GM12878 (cell line): Measurements from ENCODE around the gene CRYBG3. TPM values are rescaled to one million over a fixed set of nuclear protein-coding genes. Genes with fewer than 3 reads are reported as not detected.

Experiments
- CHD2 ChIP-seq: IDR thresholded peaks from 2 replicates; pipeline ENCODE4 v1.6.1; 2011; ENCODE audit warnings: low read depth, low read length, improper control_type of control experiment, borderline replicate concordance
- E2F8 ChIP-seq: fragments of 450-650 bp; IDR thresholded peaks from 2 replicates; pipeline ENCODE4 v1.6.1; 2018; ENCODE audit warnings: mild to moderate bottlenecking, low read depth, moderate library complexity; ENCODE audit not compliant: partially characterized antibody
- EGR1 ChIP-seq, 2 experiments: IDR thresholded peaks; 1 replicate in 1 of 2; 2 replicates in 1 of 2; pipeline ENCODE4 v1.6.1; 2011 to 2012; ENCODE audit warnings: low read depth in 2 of 2, low read length in 2 of 2, borderline replicate concordance in 1 of 2, mild to moderate bottlenecking in 1 of 2, moderate library complexity in 1 of 2
- HDAC6 ChIP-seq: fragments of 200-600 bp; sonication (generic); IDR thresholded peaks from one replicate; pipeline ENCODE4 v1.8.0; 2017; ENCODE audit warnings: antibody characterized with exemption; ENCODE audit not compliant: unreplicated experiment
- MYB ChIP-seq: fragments of 150-350 bp; IDR thresholded peaks from 2 replicates; pipeline ENCODE4 v1.6.1; 2014; ENCODE audit warnings: mild to moderate bottlenecking, low read depth, low read length, borderline replicate concordance
- SREBF1 ChIP-seq: IDR thresholded peaks from 2 replicates; pipeline ENCODE4 v1.6.1; 2012; ENCODE audit warnings: mild to moderate bottlenecking, low read length
- ZBED1 ChIP-seq: IDR thresholded peaks from 2 replicates; pipeline ENCODE4 v1.6.1; 2016; ENCODE audit warnings: borderline replicate concordance
- ZNF24 ChIP-seq: fragments of 450-650 bp; IDR thresholded peaks from 2 replicates; pipeline ENCODE4 v1.6.1; 2017; ENCODE audit warnings: antibody characterized with exemption, mild to moderate bottlenecking
- polyA plus RNA-seq, 11 experiments: library from polyadenylated mRNA; depleted of rRNA in 4 of 11; unstranded in 6 of 11; stranded (reverse) in 5 of 11; fragments of >200 nt; fragmentation: Nextera tagmentation in 4 of 11; fragmentation: Illumina TruSeq in 1 of 11; extraction: Ambion mirVana in 4 of 11; extraction: Trizol in 1 of 11; gene quantifications; 1 replicate in 1 of 11; 2 replicates in 10 of 11; pipeline versions ENCODE4 v1.2.1 to v1.2.3, GENCODE V29; 2011 to 2016; ENCODE audit warnings: inconsistent platforms in 2 of 11, missing spikeins in 2 of 11, low read depth in 1 of 11
- total RNA-seq, 4 experiments: library from RNA; depleted of rRNA in 3 of 4; stranded (reverse); fragments of >200 nt in 3 of 4; fragmentation: Illumina TruSeq in 1 of 4; extraction: Trizol in 1 of 4; gene quantifications; 2 replicates each; pipeline versions ENCODE4 v1.2.1 to v1.2.3, GENCODE V29; 2013 to 2021
- TF ChIP-seq, protein P1 (sequence below): fragments of 450-650 bp; IDR thresholded peaks from 2 replicates; pipeline ENCODE4 v1.6.1; 2017; ENCODE audit warnings: low read depth, mild to moderate bottlenecking, moderate library complexity
- TF ChIP-seq, protein P2 (sequence below): IDR thresholded peaks from 2 replicates; pipeline ENCODE4 v1.6.1; 2012; ENCODE audit warnings: improper control_type of control experiment, low read depth, low read length; ENCODE audit not compliant: insufficient replicate concordance
- TF ChIP-seq, protein P3 (sequence below): fragments of 450-650 bp; IDR thresholded peaks from 2 replicates; pipeline ENCODE4 v1.6.1; 2017; ENCODE audit warnings: mild to moderate bottlenecking, moderate library complexity

The CRYBG3 gene
- total and polyA plus RNA-seq, 10 of the 15 experiments (the other 5 are each of a cell fraction or from before 2014, with no cell fraction given): 0.11 to 5.4 (median 1.6) TPM

DNA sequence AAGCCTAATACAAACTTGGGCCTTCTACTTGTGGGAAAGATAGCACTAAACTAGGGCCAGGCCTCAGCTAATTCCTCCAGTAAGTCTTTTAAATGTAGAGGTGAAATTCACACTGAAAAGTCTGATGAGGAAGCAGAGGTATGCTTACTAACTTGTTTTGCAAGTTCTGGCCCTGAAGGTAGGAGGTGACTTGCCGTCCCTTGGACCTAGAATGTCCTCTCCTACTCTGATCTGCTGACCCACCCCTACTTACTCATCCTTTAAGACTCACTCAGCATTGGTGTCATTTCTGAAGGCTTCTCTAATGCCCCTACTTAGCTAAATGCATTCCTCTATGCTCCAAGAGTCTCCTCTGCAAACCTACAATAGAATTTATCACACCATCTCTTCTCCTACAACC is 131.1 kb downstream of the CRYBG3 start (continued):
- TF ChIP-seq, protein P1, sequence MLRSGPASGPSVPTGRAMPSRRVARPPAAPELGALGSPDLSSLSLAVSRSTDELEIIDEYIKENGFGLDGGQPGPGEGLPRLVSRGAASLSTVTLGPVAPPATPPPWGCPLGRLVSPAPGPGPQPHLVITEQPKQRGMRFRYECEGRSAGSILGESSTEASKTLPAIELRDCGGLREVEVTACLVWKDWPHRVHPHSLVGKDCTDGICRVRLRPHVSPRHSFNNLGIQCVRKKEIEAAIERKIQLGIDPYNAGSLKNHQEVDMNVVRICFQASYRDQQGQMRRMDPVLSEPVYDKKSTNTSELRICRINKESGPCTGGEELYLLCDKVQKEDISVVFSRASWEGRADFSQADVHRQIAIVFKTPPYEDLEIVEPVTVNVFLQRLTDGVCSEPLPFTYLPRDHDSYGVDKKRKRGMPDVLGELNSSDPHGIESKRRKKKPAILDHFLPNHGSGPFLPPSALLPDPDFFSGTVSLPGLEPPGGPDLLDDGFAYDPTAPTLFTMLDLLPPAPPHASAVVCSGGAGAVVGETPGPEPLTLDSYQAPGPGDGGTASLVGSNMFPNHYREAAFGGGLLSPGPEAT: no peak
- TF ChIP-seq, protein P2, sequence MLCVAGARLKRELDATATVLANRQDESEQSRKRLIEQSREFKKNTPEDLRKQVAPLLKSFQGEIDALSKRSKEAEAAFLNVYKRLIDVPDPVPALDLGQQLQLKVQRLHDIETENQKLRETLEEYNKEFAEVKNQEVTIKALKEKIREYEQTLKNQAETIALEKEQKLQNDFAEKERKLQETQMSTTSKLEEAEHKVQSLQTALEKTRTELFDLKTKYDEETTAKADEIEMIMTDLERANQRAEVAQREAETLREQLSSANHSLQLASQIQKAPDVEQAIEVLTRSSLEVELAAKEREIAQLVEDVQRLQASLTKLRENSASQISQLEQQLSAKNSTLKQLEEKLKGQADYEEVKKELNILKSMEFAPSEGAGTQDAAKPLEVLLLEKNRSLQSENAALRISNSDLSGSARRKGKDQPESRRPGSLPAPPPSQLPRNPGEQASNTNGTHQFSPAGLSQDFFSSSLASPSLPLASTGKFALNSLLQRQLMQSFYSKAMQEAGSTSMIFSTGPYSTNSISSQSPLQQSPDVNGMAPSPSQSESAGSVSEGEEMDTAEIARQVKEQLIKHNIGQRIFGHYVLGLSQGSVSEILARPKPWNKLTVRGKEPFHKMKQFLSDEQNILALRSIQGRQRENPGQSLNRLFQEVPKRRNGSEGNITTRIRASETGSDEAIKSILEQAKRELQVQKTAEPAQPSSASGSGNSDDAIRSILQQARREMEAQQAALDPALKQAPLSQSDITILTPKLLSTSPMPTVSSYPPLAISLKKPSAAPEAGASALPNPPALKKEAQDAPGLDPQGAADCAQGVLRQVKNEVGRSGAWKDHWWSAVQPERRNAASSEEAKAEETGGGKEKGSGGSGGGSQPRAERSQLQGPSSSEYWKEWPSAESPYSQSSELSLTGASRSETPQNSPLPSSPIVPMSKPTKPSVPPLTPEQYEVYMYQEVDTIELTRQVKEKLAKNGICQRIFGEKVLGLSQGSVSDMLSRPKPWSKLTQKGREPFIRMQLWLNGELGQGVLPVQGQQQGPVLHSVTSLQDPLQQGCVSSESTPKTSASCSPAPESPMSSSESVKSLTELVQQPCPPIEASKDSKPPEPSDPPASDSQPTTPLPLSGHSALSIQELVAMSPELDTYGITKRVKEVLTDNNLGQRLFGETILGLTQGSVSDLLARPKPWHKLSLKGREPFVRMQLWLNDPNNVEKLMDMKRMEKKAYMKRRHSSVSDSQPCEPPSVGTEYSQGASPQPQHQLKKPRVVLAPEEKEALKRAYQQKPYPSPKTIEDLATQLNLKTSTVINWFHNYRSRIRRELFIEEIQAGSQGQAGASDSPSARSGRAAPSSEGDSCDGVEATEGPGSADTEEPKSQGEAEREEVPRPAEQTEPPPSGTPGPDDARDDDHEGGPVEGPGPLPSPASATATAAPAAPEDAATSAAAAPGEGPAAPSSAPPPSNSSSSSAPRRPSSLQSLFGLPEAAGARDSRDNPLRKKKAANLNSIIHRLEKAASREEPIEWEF: no peak
- no peak for TF ChIP-seq E2F8
- TF ChIP-seq, protein P3, sequence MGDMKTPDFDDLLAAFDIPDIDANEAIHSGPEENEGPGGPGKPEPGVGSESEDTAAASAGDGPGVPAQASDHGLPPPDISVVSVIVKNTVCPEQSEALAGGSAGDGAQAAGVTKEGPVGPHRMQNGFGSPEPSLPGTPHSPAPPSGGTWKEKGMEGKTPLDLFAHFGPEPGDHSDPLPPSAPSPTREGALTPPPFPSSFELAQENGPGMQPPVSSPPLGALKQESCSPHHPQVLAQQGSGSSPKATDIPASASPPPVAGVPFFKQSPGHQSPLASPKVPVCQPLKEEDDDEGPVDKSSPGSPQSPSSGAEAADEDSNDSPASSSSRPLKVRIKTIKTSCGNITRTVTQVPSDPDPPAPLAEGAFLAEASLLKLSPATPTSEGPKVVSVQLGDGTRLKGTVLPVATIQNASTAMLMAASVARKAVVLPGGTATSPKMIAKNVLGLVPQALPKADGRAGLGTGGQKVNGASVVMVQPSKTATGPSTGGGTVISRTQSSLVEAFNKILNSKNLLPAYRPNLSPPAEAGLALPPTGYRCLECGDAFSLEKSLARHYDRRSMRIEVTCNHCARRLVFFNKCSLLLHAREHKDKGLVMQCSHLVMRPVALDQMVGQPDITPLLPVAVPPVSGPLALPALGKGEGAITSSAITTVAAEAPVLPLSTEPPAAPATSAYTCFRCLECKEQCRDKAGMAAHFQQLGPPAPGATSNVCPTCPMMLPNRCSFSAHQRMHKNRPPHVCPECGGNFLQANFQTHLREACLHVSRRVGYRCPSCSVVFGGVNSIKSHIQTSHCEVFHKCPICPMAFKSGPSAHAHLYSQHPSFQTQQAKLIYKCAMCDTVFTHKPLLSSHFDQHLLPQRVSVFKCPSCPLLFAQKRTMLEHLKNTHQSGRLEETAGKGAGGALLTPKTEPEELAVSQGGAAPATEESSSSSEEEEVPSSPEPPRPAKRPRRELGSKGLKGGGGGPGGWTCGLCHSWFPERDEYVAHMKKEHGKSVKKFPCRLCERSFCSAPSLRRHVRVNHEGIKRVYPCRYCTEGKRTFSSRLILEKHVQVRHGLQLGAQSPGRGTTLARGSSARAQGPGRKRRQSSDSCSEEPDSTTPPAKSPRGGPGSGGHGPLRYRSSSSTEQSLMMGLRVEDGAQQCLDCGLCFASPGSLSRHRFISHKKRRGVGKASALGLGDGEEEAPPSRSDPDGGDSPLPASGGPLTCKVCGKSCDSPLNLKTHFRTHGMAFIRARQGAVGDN: no peak
- TF ChIP-seq CHD2: no peak
- no peak for TF ChIP-seq ZBED1
- no peak for TF ChIP-seq MYB
- no peak for TF ChIP-seq EGR1 (IDR thresholded peaks at IDR 0.05; ENCODE audit: borderline replicate concordance in 1 of 2, low read depth in 2 of 2, low read length in 2 of 2)
- TF ChIP-seq ZNF24: no peak
- no peak for TF ChIP-seq HDAC6
- no peak for TF ChIP-seq SREBF1
- TF ChIP-seq, all 136 proteins: peak for 0
